ENCODE measurements around the gene AFAP1L1. TPM values are rescaled to one million over a fixed set of nuclear protein-coding genes. Genes with fewer than 3 reads are reported as not detected.
A peak's percentile ranks its signal among the peaks of the same experiment; 100 is the strongest.

The AFAP1L1 gene
- polyA plus RNA-seq, 1 donor = 9.6 TPM

- peak within 1 kb of the TSS; percentile 90 for H3K4me3 ChIP-seq (ENCODE audit: low read length)
- peak within 1 kb of the TSS; percentile 72 for H3K27ac ChIP-seq (ENCODE audit: low read length)
- whole genome bisulfite sequencing (ENCODE audit: insufficient coverage, low lambda C conversion rate) = 6% methylated on average over 3 of the region's 54 CpGs
- no peaks in the 10 kb centered on the region for H3K9me3 ChIP-seq (ENCODE audit: control insufficient read depth, low read depth, low read length)
- peaks cover 33% of the 10 kb centered on the region for H3K4me1 ChIP-seq (ENCODE audit: control insufficient read depth, insufficient read depth, low read length)
- no peaks in the 10 kb centered on the region for H3K27me3 ChIP-seq (ENCODE audit: control insufficient read depth, insufficient read depth, low read length)
- peak; percentile 95 to 97 for DNase-seq
- peaks cover 27% of the 10 kb centered on the region for H3K36me3 ChIP-seq (ENCODE audit: control insufficient read depth, insufficient read depth, low read length)
Measured at GRCh38 chr5:149345147-149345891, 73.7 kb downstream of the AFAP1L1 start, which contains the start of gene GRPEL2. GRPEL2 (plus strand) TSS chr5:149345499; CDS start chr5:149345540, 41 bp downstream.

GRCh38 chr5:149345892-149346222 lies 74.2 kb downstream of the AFAP1L1 start:
- DNase-seq = peak in 1 of 2 donors; percentile 60
- WGBS (ENCODE audit: insufficient coverage, low lambda C conversion rate) = no CpG with 5 or more reads among the region's 11 CpGs
- no peaks in the 10 kb centered on the region for H3K9me3 ChIP-seq (ENCODE audit: control insufficient read depth, low read depth, low read length)
- no peaks in the 10 kb centered on the region for H3K27me3 ChIP-seq (ENCODE audit: control insufficient read depth, insufficient read depth, low read length)
- peak overlapping the region; percentile 90 for H3K4me3 ChIP-seq (ENCODE audit: low read length)
- H3K36me3 ChIP-seq (ENCODE audit: control insufficient read depth, insufficient read depth, low read length) = peaks cover 31% of the 10 kb centered on the region
- H3K4me1 ChIP-seq (ENCODE audit: control insufficient read depth, insufficient read depth, low read length) = peaks cover 29% of the 10 kb centered on the region
- H3K27ac ChIP-seq (ENCODE audit: low read length) = peak overlapping the region; percentile 72

GRCh38 chr5:149348518-149348917 lies 76.9 kb downstream of the AFAP1L1 start:
- no peaks in the 10 kb centered on the region for H3K9me3 ChIP-seq (ENCODE audit: control insufficient read depth, low read depth, low read length)
- no peak for DNase-seq
- peaks cover 11% of the 10 kb centered on the region for H3K4me1 ChIP-seq (ENCODE audit: control insufficient read depth, insufficient read depth, low read length)
- H3K27ac ChIP-seq (ENCODE audit: low read length) = no peak overlapping the region
- H3K27me3 ChIP-seq (ENCODE audit: control insufficient read depth, insufficient read depth, low read length) = no peaks in the 10 kb centered on the region
- H3K36me3 ChIP-seq (ENCODE audit: control insufficient read depth, insufficient read depth, low read length) = peaks cover 52% of the 10 kb centered on the region
- no CpG with 5 or more reads among the region's 1 CpG for WGBS (ENCODE audit: insufficient coverage, low lambda C conversion rate)
- no peak overlapping the region for H3K4me3 ChIP-seq (ENCODE audit: low read length)

GRCh38 chr5:149349382-149349781 lies 77.7 kb downstream of the AFAP1L1 start:
- no peak for DNase-seq
- no peaks in the 10 kb centered on the region for H3K9me3 ChIP-seq (ENCODE audit: control insufficient read depth, low read depth, low read length)
- WGBS (ENCODE audit: insufficient coverage, low lambda C conversion rate) = 100% methylated on average over 1 of the region's 4 CpGs
- H3K36me3 ChIP-seq (ENCODE audit: control insufficient read depth, insufficient read depth, low read length) = peaks cover 52% of the 10 kb centered on the region
- H3K27ac ChIP-seq (ENCODE audit: low read length) = no peak overlapping the region
- H3K4me1 ChIP-seq (ENCODE audit: control insufficient read depth, insufficient read depth, low read length) = peaks cover 6% of the 10 kb centered on the region
- no peaks in the 10 kb centered on the region for H3K27me3 ChIP-seq (ENCODE audit: control insufficient read depth, insufficient read depth, low read length)
- H3K4me3 ChIP-seq (ENCODE audit: low read length) = no peak overlapping the region

GRCh38 chr5:149352169-149352568 lies 80.5 kb downstream of the AFAP1L1 start:
- no peak overlapping the region for H3K4me3 ChIP-seq (ENCODE audit: low read length)
- peaks cover 63% of the 10 kb centered on the region for H3K36me3 ChIP-seq (ENCODE audit: control insufficient read depth, insufficient read depth, low read length)
- H3K9me3 ChIP-seq (ENCODE audit: control insufficient read depth, low read depth, low read length) = no peaks in the 10 kb centered on the region
- H3K4me1 ChIP-seq (ENCODE audit: control insufficient read depth, insufficient read depth, low read length) = peaks cover 18% of the 10 kb centered on the region
- 95% methylated on average over 2 of the region's 4 CpGs for WGBS (ENCODE audit: insufficient coverage, low lambda C conversion rate)
- no peak overlapping the region for H3K27ac ChIP-seq (ENCODE audit: low read length)
- no peaks in the 10 kb centered on the region for H3K27me3 ChIP-seq (ENCODE audit: control insufficient read depth, insufficient read depth, low read length)
- no peak for DNase-seq

GRCh38 chr5:149353911-149354310 lies 82.3 kb downstream of the AFAP1L1 start:
- Histone ChIP-seq H3K36me3 (ENCODE audit: control insufficient read depth, insufficient read depth, low read length) (peaks cover 50% of the 10 kb centered on the region), H3K27ac (ENCODE audit: low read length) (peak overlapping the region; percentile 75), H3K9me3 (ENCODE audit: control insufficient read depth, low read depth, low read length) (no peaks in the 10 kb centered on the region), H3K4me1 (ENCODE audit: control insufficient read depth, insufficient read depth, low read length) (peaks cover 20% of the 10 kb centered on the region), H3K27me3 (ENCODE audit: control insufficient read depth, insufficient read depth, low read length) (no peaks in the 10 kb centered on the region), H3K4me3 (ENCODE audit: low read length) (no peak overlapping the region)
- peak in 1 of 2 donors; percentile 73 for DNase-seq
- 33% methylated on average over 1 of the region's 2 CpGs for WGBS (ENCODE audit: insufficient coverage, low lambda C conversion rate)

GRCh38 chr5:149355688-149356087 lies 84.0 kb downstream of the AFAP1L1 start:
- Histone ChIP-seq H3K4me3 (ENCODE audit: low read length) (no peak overlapping the region), H3K27me3 (ENCODE audit: control insufficient read depth, insufficient read depth, low read length) (no peaks in the 10 kb centered on the region), H3K36me3 (ENCODE audit: control insufficient read depth, insufficient read depth, low read length) (peaks cover 34% of the 10 kb centered on the region), H3K27ac (ENCODE audit: low read length) (no peak overlapping the region), H3K4me1 (ENCODE audit: control insufficient read depth, insufficient read depth, low read length) (peaks cover 22% of the 10 kb centered on the region), H3K9me3 (ENCODE audit: control insufficient read depth, low read depth, low read length) (no peaks in the 10 kb centered on the region)
- no peak for DNase-seq
- no CpG with 5 or more reads among the region's 1 CpG for WGBS (ENCODE audit: insufficient coverage, low lambda C conversion rate)

- H3K4me1 ChIP-seq (ENCODE audit: control insufficient read depth, insufficient read depth, low read length) = peaks cover 22% of the 10 kb centered on the region
- H3K4me3 ChIP-seq (ENCODE audit: low read length) = no peak overlapping the region
- DNase-seq = no peak
- peaks cover 28% of the 10 kb centered on the region for H3K36me3 ChIP-seq (ENCODE audit: control insufficient read depth, insufficient read depth, low read length)
- no peaks in the 10 kb centered on the region for H3K9me3 ChIP-seq (ENCODE audit: control insufficient read depth, low read depth, low read length)
- H3K27ac ChIP-seq (ENCODE audit: low read length) = peak overlapping the region; percentile 87
- no peaks in the 10 kb centered on the region for H3K27me3 ChIP-seq (ENCODE audit: control insufficient read depth, insufficient read depth, low read length)
- no CpG with 5 or more reads among the region's 8 CpGs for WGBS (ENCODE audit: insufficient coverage, low lambda C conversion rate)
Measured at GRCh38 chr5:149356391-149356790, 84.7 kb downstream of the AFAP1L1 start.

- DNase-seq = peak; percentile 96 to 99
- 0% methylated on average over 2 of the region's 61 CpGs for WGBS (ENCODE audit: insufficient coverage, low lambda C conversion rate)
- Histone ChIP-seq H3K9me3 (ENCODE audit: control insufficient read depth, low read depth, low read length) (no peaks in the 10 kb centered on the region), H3K27ac (ENCODE audit: low read length) (peak within 1 kb of the TSS; percentile 87), H3K27me3 (ENCODE audit: control insufficient read depth, insufficient read depth, low read length) (no peaks in the 10 kb centered on the region), H3K4me1 (ENCODE audit: control insufficient read depth, insufficient read depth, low read length) (peaks cover 22% of the 10 kb centered on the region), H3K4me3 (ENCODE audit: low read length) (peak within 1 kb of the TSS; percentile 95), H3K36me3 (ENCODE audit: control insufficient read depth, insufficient read depth, low read length) (peaks cover 18% of the 10 kb centered on the region)
Measured at GRCh38 chr5:149357370-149358293, 86.0 kb downstream of the AFAP1L1 start, which contains the start of gene PCYOX1L. PCYOX1L (plus strand) TSS chr5:149358046; CDS start chr5:149358069, 23 bp downstream.

GRCh38 chr5:149358294-149358651 lies 86.6 kb downstream of the AFAP1L1 start:
- peak in 1 of 2 donors; percentile 56 for DNase-seq
- Histone ChIP-seq H3K27ac (ENCODE audit: low read length) (peak overlapping the region; percentile 86), H3K4me3 (ENCODE audit: low read length) (peak overlapping the region; percentile 95), H3K27me3 (ENCODE audit: control insufficient read depth, insufficient read depth, low read length) (no peaks in the 10 kb centered on the region), H3K4me1 (ENCODE audit: control insufficient read depth, insufficient read depth, low read length) (peaks cover 22% of the 10 kb centered on the region), H3K36me3 (ENCODE audit: control insufficient read depth, insufficient read depth, low read length) (peaks cover 13% of the 10 kb centered on the region), H3K9me3 (ENCODE audit: control insufficient read depth, low read depth, low read length) (no peaks in the 10 kb centered on the region)
- WGBS (ENCODE audit: insufficient coverage, low lambda C conversion rate) = no CpG with 5 or more reads among the region's 18 CpGs
